Measurements from ENCODE around the gene DPP9. TPM values are rescaled to one million over a fixed set of nuclear protein-coding genes. Genes with fewer than 3 reads are reported as not detected.

DPP9 gene
- total RNA-seq, 2 experiments from 2014 or later, result 40.2 to 63.8 TPM

DNA sequence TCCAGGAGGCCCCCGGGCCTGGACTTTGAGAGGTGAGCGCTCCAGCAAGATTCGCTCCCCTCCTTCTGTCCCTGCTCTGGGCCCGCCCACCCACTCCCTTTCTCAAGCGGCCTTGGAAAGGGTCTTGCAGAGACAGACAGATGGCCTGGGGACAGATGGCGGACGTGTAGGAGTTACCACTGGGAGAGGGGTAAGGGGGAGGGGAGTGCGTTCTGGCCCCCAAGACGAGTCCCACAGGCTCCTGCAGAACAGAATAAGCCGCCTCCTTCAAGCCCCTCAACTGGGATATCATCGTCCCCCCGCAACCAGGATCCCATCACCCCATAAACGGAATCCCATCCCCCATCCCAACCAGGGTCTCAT is 87.9 kb downstream of the DPP9 start:
- H3K27ac ChIP-seq (ENCODE audit: low read depth, low read length, poor library complexity, severe bottlenecking), result no peak overlapping the region
- no peaks in the 10 kb centered on the region for H3K9me3 ChIP-seq (ENCODE audit: low read length)
- peak overlapping the region; percentile 62 for H3K4me2 ChIP-seq (ENCODE audit: low read length)
- H3K79me2 ChIP-seq (ENCODE audit: insufficient read depth, low read depth, low read length), result peaks cover 13% of the 10 kb centered on the region; the same call in 1 of the 2 replicates
- CTCF ChIA-PET (ENCODE audit: unreplicated experiment), result interaction anchor here (0.5 to 1.5 kb wide), 3 partner anchors 20 to 68 kb away, joined by 3 to 5 read pairs (median 5); no protein-coding TSS in a partner anchor
- TF ChIP-seq, protein P1, sequence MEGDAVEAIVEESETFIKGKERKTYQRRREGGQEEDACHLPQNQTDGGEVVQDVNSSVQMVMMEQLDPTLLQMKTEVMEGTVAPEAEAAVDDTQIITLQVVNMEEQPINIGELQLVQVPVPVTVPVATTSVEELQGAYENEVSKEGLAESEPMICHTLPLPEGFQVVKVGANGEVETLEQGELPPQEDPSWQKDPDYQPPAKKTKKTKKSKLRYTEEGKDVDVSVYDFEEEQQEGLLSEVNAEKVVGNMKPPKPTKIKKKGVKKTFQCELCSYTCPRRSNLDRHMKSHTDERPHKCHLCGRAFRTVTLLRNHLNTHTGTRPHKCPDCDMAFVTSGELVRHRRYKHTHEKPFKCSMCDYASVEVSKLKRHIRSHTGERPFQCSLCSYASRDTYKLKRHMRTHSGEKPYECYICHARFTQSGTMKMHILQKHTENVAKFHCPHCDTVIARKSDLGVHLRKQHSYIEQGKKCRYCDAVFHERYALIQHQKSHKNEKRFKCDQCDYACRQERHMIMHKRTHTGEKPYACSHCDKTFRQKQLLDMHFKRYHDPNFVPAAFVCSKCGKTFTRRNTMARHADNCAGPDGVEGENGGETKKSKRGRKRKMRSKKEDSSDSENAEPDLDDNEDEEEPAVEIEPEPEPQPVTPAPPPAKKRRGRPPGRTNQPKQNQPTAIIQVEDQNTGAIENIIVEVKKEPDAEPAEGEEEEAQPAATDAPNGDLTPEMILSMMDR (conservative IDR thresholded peaks at IDR 0.05; ENCODE audit: low read length), result no peak
- TF ChIP-seq EZH2phosphoT487 (IDR thresholded peaks at IDR 0.05; ENCODE audit: borderline replicate concordance, low read depth, low read length), result no peak
- intact Hi-C loops (cut with micrococcal nuclease; ENCODE audit: unreplicated experiment), result loop anchor here (2.0 kb wide), 1 partner anchor 69 kb away; no protein-coding TSS in a partner anchor
- BruUV-seq (replicated peaks), result no TSS peak
- H3K9me2 ChIP-seq (ENCODE audit: insufficient read depth, low read length), result no peaks in the 10 kb centered on the region
- POLR2A ChIA-PET, result no interaction called here
- H3K36me3 ChIP-seq (ENCODE audit: insufficient read depth, low read length), result no peaks in the 10 kb centered on the region
- H3K4me3 ChIP-seq (ENCODE audit: low read depth, low read length, poor library complexity, severe bottlenecking), result peak overlapping the region; percentile 56
- H2AFZ ChIP-seq (ENCODE audit: low read length), result peak overlapping the region; percentile 65; the same call in 1 of the 2 replicates
- DNase-seq (ENCODE audit: low spot score), result no peak
- H3K4me1 ChIP-seq (ENCODE audit: insufficient read depth, low read length, poor library complexity, severe bottlenecking), result peaks cover 30% of the 10 kb centered on the region
- H4K20me1 ChIP-seq (ENCODE audit: insufficient read depth, low read length), result no peaks in the 10 kb centered on the region

DNA sequence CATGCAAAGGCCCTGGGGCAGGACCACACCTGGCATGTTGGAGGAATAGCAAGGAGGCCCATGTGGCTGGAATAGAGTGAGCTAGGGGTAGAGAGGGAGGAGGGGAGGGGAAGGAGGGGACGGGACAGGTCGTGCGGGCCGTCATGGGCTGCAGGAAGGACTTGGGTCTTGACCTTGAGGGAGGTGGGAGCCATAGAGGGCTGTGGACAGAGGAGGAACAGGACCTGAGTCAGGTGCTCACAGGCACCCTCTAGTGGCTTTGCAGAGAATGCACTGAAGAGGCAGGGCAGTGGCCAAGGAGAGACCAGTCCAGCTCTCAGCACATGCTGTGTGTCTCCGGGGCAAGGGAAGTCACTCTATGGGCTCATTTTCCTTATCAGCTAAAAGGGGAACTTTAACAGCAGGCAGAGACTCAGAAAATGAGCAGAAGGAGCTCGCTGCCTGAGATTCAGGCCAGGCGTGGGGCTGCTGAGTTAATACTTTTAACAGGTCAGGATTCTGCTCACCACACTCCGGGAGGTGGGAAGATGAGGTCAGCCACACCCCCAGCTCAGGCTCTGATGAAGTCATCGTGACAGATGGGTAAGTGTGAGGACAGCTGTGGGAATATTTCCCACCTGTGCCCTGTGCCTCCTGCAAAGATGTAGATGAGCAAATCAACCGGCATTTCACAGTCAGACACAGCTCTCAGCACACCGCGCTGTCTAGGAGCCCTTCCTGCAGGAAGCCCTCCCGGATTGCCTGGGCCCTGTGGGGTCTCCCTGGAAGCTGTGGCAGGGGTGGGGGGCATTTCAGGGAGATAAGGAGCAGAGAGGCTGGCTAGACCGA is 90.3 kb downstream of the DPP9 start:
- no TSS peak for BruUV-seq (replicated peaks)

More for the DNA sequence above, 90.3 kb downstream of the DPP9 start:
- Histone ChIP-seq H3K4me1 (ENCODE audit: insufficient read depth, low read length, poor library complexity, severe bottlenecking) (peaks cover 17% of the 10 kb centered on the region), H3K79me2 (ENCODE audit: insufficient read depth, low read depth, low read length) (no peaks in the 10 kb centered on the region), H3K4me2 (ENCODE audit: low read length) (no peak overlapping the region), H3K27ac (ENCODE audit: low read depth, low read length, poor library complexity, severe bottlenecking) (no peak overlapping the region), H3K4me3 (ENCODE audit: low read depth, low read length, poor library complexity, severe bottlenecking) (no peak overlapping the region), H4K20me1 (ENCODE audit: insufficient read depth, low read length) (no peaks in the 10 kb centered on the region), H3K9me2 (ENCODE audit: insufficient read depth, low read length) (no peaks in the 10 kb centered on the region), H2AFZ (ENCODE audit: low read length) (no peak overlapping the region), H3K9me3 (ENCODE audit: low read length) (no peaks in the 10 kb centered on the region), H3K36me3 (ENCODE audit: insufficient read depth, low read length) (no peaks in the 10 kb centered on the region)
- ChIA-PET POLR2A (interaction anchor here (1.7 kb wide), 1 partner anchor 62 kb away, joined by 3 read pairs; no protein-coding TSS in a partner anchor), CTCF (ENCODE audit: unreplicated experiment) (interaction anchor here (0.6 kb wide), 1 partner anchor 162 kb away, joined by 12 read pairs; no protein-coding TSS in a partner anchor)
- intact Hi-C loops (cut with micrococcal nuclease; ENCODE audit: unreplicated experiment), result no loop called here
- TF ChIP-seq EZH2phosphoT487 (IDR thresholded peaks at IDR 0.05; ENCODE audit: borderline replicate concordance, low read depth, low read length), result no peak
- TF ChIP-seq, protein P1 (conservative IDR thresholded peaks at IDR 0.05; ENCODE audit: low read length), result peak; percentile 82
- peak; percentile 57 for DNase-seq (ENCODE audit: low spot score)

Small RNAs within 50 kb of the gene (microRNA-seq; reads per million reads assigned to microRNA genes)
- 6.1 reads per million for gene MIR7-3 (ENCODE audit: borderline replicate concordance)

Small RNAs within 50 kb of the gene (small RNA-seq; reads per million reads assigned to genes)
- gene MIR7-3, result not detected

Other genes with a start within 250 kb of the DPP9 start
- gene PLIN4, start 205.4 kb downstream of the DPP9 start, total RNA-seq (2014; rRNA removed; shearing (Covaris generic)), result 0.13 TPM in 1 of 2 replicates, not detected in the other
- gene PLIN4, start 205.4 kb downstream of the DPP9 start, total RNA-seq (2022), result 0.24 and 0.32 TPM in 2 replicates
- 0.67 and 0.85 TPM in 2 replicates for gene PLIN5, start 188.6 kb downstream of the DPP9 start, total RNA-seq (2014; rRNA removed; shearing (Covaris generic))
- gene PLIN5, start 188.6 kb downstream of the DPP9 start, total RNA-seq (2022), result 1.9 and 2.2 TPM in 2 replicates
- gene LRG1, start 183.8 kb downstream of the DPP9 start, total RNA-seq (2014; rRNA removed; shearing (Covaris generic)), result 0.67 and 1.6 TPM in 2 replicates
- gene LRG1, start 183.8 kb downstream of the DPP9 start, total RNA-seq (2022), result 1.8 and 1.9 TPM in 2 replicates
- gene SEMA6B, start 164.2 kb downstream of the DPP9 start, total RNA-seq (2014; rRNA removed; shearing (Covaris generic)), result 0.05 TPM in 1 of 2 replicates, not detected in the other
- gene SEMA6B, start 164.2 kb downstream of the DPP9 start, total RNA-seq (2022), result not detected in 2 replicates
- 9.0 and 10.0 TPM in 2 replicates for gene TNFAIP8L1, start 84.3 kb downstream of the DPP9 start, total RNA-seq (2014; rRNA removed; shearing (Covaris generic))
- 22.7 and 24.3 TPM in 2 replicates for gene TNFAIP8L1, start 84.3 kb downstream of the DPP9 start, total RNA-seq (2022)
- gene MYDGF, start 53.5 kb downstream of the DPP9 start, total RNA-seq (2014; rRNA removed; shearing (Covaris generic)), result 73.3 and 76.0 TPM in 2 replicates
- 65.0 and 77.3 TPM in 2 replicates for gene MYDGF, start 53.5 kb downstream of the DPP9 start, total RNA-seq (2022)
- 11.5 and 17.5 TPM in 2 replicates for gene FEM1A, start 67.9 kb upstream of the DPP9 start, total RNA-seq (2014; rRNA removed; shearing (Covaris generic))
- 14.3 and 15.8 TPM in 2 replicates for gene FEM1A, start 67.9 kb upstream of the DPP9 start, total RNA-seq (2022)
- 4.9 and 6.8 TPM in 2 replicates for gene TICAM1, start 107.9 kb upstream of the DPP9 start, total RNA-seq (2014; rRNA removed; shearing (Covaris generic))
- 26.7 and 28.9 TPM in 2 replicates for gene TICAM1, start 107.9 kb upstream of the DPP9 start, total RNA-seq (2022)
- gene PLIN3, start 143.8 kb upstream of the DPP9 start, total RNA-seq (2014; rRNA removed; shearing (Covaris generic)), result 81.3 and 95.7 TPM in 2 replicates
- 115 TPM in 2 replicates for gene PLIN3, start 143.8 kb upstream of the DPP9 start, total RNA-seq (2022)
- not detected in 2 replicates for gene ARRDC5, start 179.1 kb upstream of the DPP9 start, total RNA-seq (2014; rRNA removed; shearing (Covaris generic))
- not detected in 2 replicates for gene ARRDC5, start 179.1 kb upstream of the DPP9 start, total RNA-seq (2022)
- 141 and 155 TPM in 2 replicates for gene UHRF1, start 185.7 kb upstream of the DPP9 start, total RNA-seq (2014; rRNA removed; shearing (Covaris generic))
- 172 and 186 TPM in 2 replicates for gene UHRF1, start 185.7 kb upstream of the DPP9 start, total RNA-seq (2022)
- gene KDM4B, start 245.3 kb upstream of the DPP9 start, total RNA-seq (2014; rRNA removed; shearing (Covaris generic)), result 14.2 and 24.3 TPM in 2 replicates
- 36.3 and 44.2 TPM in 2 replicates for gene KDM4B, start 245.3 kb upstream of the DPP9 start, total RNA-seq (2022)

All from OCI-LY7 (cell line).